IMR-90 (cell line): ENCODE measurements around the gene MYADM. TPM values are rescaled to one million over a fixed set of nuclear protein-coding genes. Genes with fewer than 3 reads are reported as not detected.

Experiments used
- ATAC-seq: fragments of 200-7000 bp; cut with Tn5 transposase; 2 replicates; pipeline ENCODE4 v1.9.1; 2020; ENCODE audit warnings: low read depth, mild to moderate bottlenecking, moderate library complexity
- BruUV-seq: library from RNA; stranded (reverse); fragments of 400-500 nt; replicated peaks from 2 replicates; lab custom pipeline; 2021; lab: Mats Ljungman, UMichigan
- CTCF ChIA-PET: fragments of 300-600 bp; formaldehyde crosslinking; extraction: SDS; loops from one replicate; lab custom pipeline; 2021; ENCODE audit warnings: antibody characterized with exemption; lab: Yijun Ruan, JAX
- POLR2A ChIA-PET: fragments of 300-600 bp; sonication (Branson Sonifier 250); formaldehyde crosslinking; loops from one replicate; lab custom pipeline; 2022; ENCODE audit warnings: antibody characterized with exemption; ENCODE audit not compliant: unreplicated experiment; lab: Charles Lee
- DNase-seq: peaks from one replicate; pipeline ENCODE4 v3.0.0; 2013
- H2AFZ ChIP-seq: replicated peaks from 2 replicates; pipeline ENCODE3; 2013; ENCODE audit warnings: low read length, mild to moderate bottlenecking; ENCODE audit not compliant: poor library complexity
- H2AK5ac ChIP-seq: 2 replicates; pipeline ENCODE4 v1.6.1; 2013; ENCODE audit warnings: low read depth, low read length, inconsistent platforms
- H2AK9ac ChIP-seq: replicated peaks from 2 replicates; pipeline ENCODE3; 2013; ENCODE audit warnings: mild to moderate bottlenecking, low read depth, low read length, moderate library complexity; ENCODE audit not compliant: poor library complexity
- H2BK120ac ChIP-seq: 2 replicates; pipeline ENCODE4 v1.6.1; 2013; ENCODE audit warnings: low read depth, low read length, inconsistent platforms
- H2BK15ac ChIP-seq: 3 replicates; pipeline ENCODE4 v1.6.1; 2013; ENCODE audit warnings: low read depth, low read length, inconsistent platforms
- H2BK20ac ChIP-seq: 2 replicates; pipeline ENCODE4 v1.6.1; 2013; ENCODE audit warnings: low read depth, mild to moderate bottlenecking, inconsistent platforms, low read length, moderate library complexity
- H2BK5ac ChIP-seq: 2 replicates; pipeline ENCODE4 v1.6.1; 2013; ENCODE audit warnings: mild to moderate bottlenecking, low read depth, low read length, inconsistent platforms; ENCODE audit not compliant: poor library complexity, severe bottlenecking
- H3K14ac ChIP-seq: replicated peaks from 2 replicates; pipeline ENCODE4 v1.6.1; 2013; ENCODE audit warnings: low read depth, low read length, inconsistent platforms
- H3K18ac ChIP-seq: 2 replicates; pipeline ENCODE4 v1.6.1; 2013; ENCODE audit warnings: low read depth, low read length, control low read depth
- H3K23ac ChIP-seq: 2 replicates; pipeline ENCODE4 v1.6.1; 2013; ENCODE audit warnings: low read depth, low read length, inconsistent platforms
- H3K27ac ChIP-seq: 2 replicates; pipeline ENCODE4 v1.5.1; 2013; ENCODE audit warnings: mild to moderate bottlenecking, control low read depth, low read length; ENCODE audit not compliant: insufficient read depth
- H3K27me3 ChIP-seq: 2 replicates; pipeline ENCODE4 v1.6.1; 2013; ENCODE audit warnings: low read length; ENCODE audit not compliant: control insufficient read depth, insufficient read depth
- H3K36me3 ChIP-seq: 2 replicates; pipeline ENCODE4 v1.6.1; 2013; ENCODE audit warnings: low read length, mixed read lengths; ENCODE audit not compliant: control insufficient read depth, insufficient read depth
- H3K4ac ChIP-seq: 2 replicates; pipeline ENCODE4 v1.6.1; 2013; ENCODE audit warnings: low read depth, low read length, inconsistent platforms
- H3K4me1 ChIP-seq: 2 replicates; pipeline ENCODE4 v1.6.1; 2013; ENCODE audit warnings: low read length, mixed read lengths; ENCODE audit not compliant: control insufficient read depth, insufficient read depth
- H3K4me2 ChIP-seq: 2 replicates; pipeline ENCODE4 v1.6.1; 2013; ENCODE audit warnings: low read depth, mild to moderate bottlenecking, control low read depth, low read length, moderate library complexity
- H3K4me3 ChIP-seq: 2 replicates; pipeline ENCODE4 v1.5.1; 2013; ENCODE audit warnings: low read depth, mild to moderate bottlenecking, control low read depth, low read length, moderate library complexity; ENCODE audit not compliant: insufficient read depth
- H3K56ac ChIP-seq: 2 replicates; pipeline ENCODE4 v1.6.1; 2013; ENCODE audit warnings: low read length, inconsistent platforms; ENCODE audit not compliant: insufficient read depth; ENCODE audit errors: extremely low read depth
- H3K79me1 ChIP-seq, 2 experiments: 2 replicates each; pipeline ENCODE4 v1.6.1; 2013; ENCODE audit warnings: low read length in 2 of 2, inconsistent platforms in 1 of 2, low read depth in 1 of 2
- H3K9ac ChIP-seq: 2 replicates; pipeline ENCODE4 v1.6.1; 2013; ENCODE audit warnings: low read depth, low read length, control low read depth
- H3K9me1 ChIP-seq: 2 replicates; pipeline ENCODE4 v1.6.1; 2013; ENCODE audit warnings: low read length, inconsistent platforms; ENCODE audit not compliant: insufficient read depth
- H3K9me3 ChIP-seq: 2 replicates; pipeline ENCODE4 v1.6.1; 2013; ENCODE audit warnings: low read length; ENCODE audit not compliant: control insufficient read depth, insufficient read depth
- H4K20me1 ChIP-seq: 2 replicates; pipeline ENCODE4 v1.6.1; 2013; ENCODE audit warnings: low read length, inconsistent platforms; ENCODE audit not compliant: insufficient read depth
- H4K5ac ChIP-seq: 2 replicates; pipeline ENCODE4 v1.6.1; 2013; ENCODE audit warnings: mild to moderate bottlenecking, low read depth, low read length, control low read depth
- H4K8ac ChIP-seq, 2 experiments: 2 replicates each; pipeline ENCODE4 v1.6.1; 2013; ENCODE audit warnings: low read depth in 2 of 2, low read length in 2 of 2, control low read depth in 1 of 2, inconsistent platforms in 1 of 2
- H4K91ac ChIP-seq: 2 replicates; pipeline ENCODE4 v1.6.1; 2013; ENCODE audit warnings: low read depth, low read length, inconsistent platforms; ENCODE audit not compliant: insufficient read depth
- BHLHE40 ChIP-seq: fragments of 150-350 bp; IDR thresholded peaks from 2 replicates; pipeline ENCODE4 v1.6.1; 2016; ENCODE audit warnings: mild to moderate bottlenecking, low read depth, low read length
- CEBPB ChIP-seq: IDR thresholded peaks from 2 replicates; pipeline ENCODE4 v1.6.1; 2012; ENCODE audit warnings: low read depth, low read length, improper control_type of control experiment
- CTCF ChIP-seq: conservative IDR thresholded peaks from 2 replicates; pipeline ENCODE4 v1.5.1; 2012; ENCODE audit warnings: mild to moderate bottlenecking, low read depth, low read length, improper control_type of control experiment
- FOS ChIP-seq: fragments of 150-350 bp; IDR thresholded peaks from 2 replicates; pipeline ENCODE4 v1.6.1; 2016; ENCODE audit warnings: low read depth, low read length
- MAFK ChIP-seq: IDR thresholded peaks from 2 replicates; pipeline ENCODE4 v1.6.1; 2012; ENCODE audit warnings: low read depth, low read length, improper control_type of control experiment
- MAZ ChIP-seq: IDR thresholded peaks from 2 replicates; pipeline ENCODE4 v1.6.1; 2012; ENCODE audit warnings: low read depth, mild to moderate bottlenecking, low read length, improper control_type of control experiment, moderate library complexity, borderline replicate concordance
- NFE2L2 ChIP-seq: fragments of 150-350 bp; IDR thresholded peaks from 2 replicates; pipeline ENCODE4 v1.6.1; 2016; ENCODE audit warnings: low read depth, mild to moderate bottlenecking, low read length
- RFX5 ChIP-seq: IDR thresholded peaks from 2 replicates; pipeline ENCODE4 v1.8.0; 2012; ENCODE audit warnings: low read depth, mild to moderate bottlenecking, low read length, moderate library complexity
- SMC3 ChIP-seq: fragments of 150-350 bp; IDR thresholded peaks from 2 replicates; pipeline ENCODE4 v1.6.1; 2016; ENCODE audit warnings: low read depth, mild to moderate bottlenecking, antibody characterized with exemption, low read length, moderate library complexity
- WGBS, 2 experiments: methylation state at CpG; one replicate each; pipeline versions ENCODE4 v1.1.5 to v1.1.7; 2013; ENCODE audit warnings: missing lambda C conversion rate in 2 of 2; ENCODE audit not compliant: insufficient read length in 1 of 2; ENCODE audit errors: extremely low coverage in 2 of 2; 5-methylcytosine and 5-hydroxymethylcytosine counted together
- dilution Hi-C: fragments of 300-500 bp; cut with HindIII; formaldehyde crosslinking; loops from one replicate; pipeline ENCODE4 v1.14.3; 2018; ENCODE audit warnings: low sequenced_read_pairs; ENCODE audit not compliant: unreplicated experiment
- in situ Hi-C: fragments of 300-500 bp; cut with MboI; formaldehyde crosslinking; loops from 3 replicates; pipeline ENCODE4 v1.14.3; 2019; ENCODE audit warnings: low sequenced_read_pairs, inconsistent platforms, mixed read lengths
- intact Hi-C: fragments of 100-400 bp; cut with micrococcal nuclease; formaldehyde crosslinking; loops from 2 replicates; pipeline ENCODE4 v1.10.0; 2022
- polyA plus RNA-seq, 3 experiments: library from polyadenylated mRNA; depleted of rRNA; stranded (reverse); fragments of >200 nt; gene quantifications; 2 replicates each; pipeline ENCODE4 v1.2.3, GENCODE V29; 2012; ENCODE audit warnings: low replicate concordance in 1 of 3
- total RNA-seq: library from RNA; depleted of rRNA; stranded (reverse); fragments of >200 nt; gene quantifications from 2 replicates; pipeline ENCODE4 v1.2.3, GENCODE V29; 2012

The MYADM gene
- total and polyA plus RNA-seq, 2 of the 4 experiments (the other 2 are of a cell fraction), result 4.8 to 96.1 TPM

- ChIA-PET CTCF (interaction anchor here (0.5 to 1.8 kb wide), 2 partner anchors 110 to 116 kb away, joined by 3 to 9 read pairs; no protein-coding TSS in a partner anchor), POLR2A (no interaction called here)
- H3K27ac ChIP-seq, result no peak overlapping the region
- BruUV-seq, result no TSS peak
- H3K27me3 ChIP-seq, result peaks cover 31% of the 10 kb centered on the region
- H4K8ac ChIP-seq, result no peak overlapping the region
- H3K9me1 ChIP-seq, result no peaks in the 10 kb centered on the region
- H3K36me3 ChIP-seq, result no peaks in the 10 kb centered on the region
- DNase-seq, result no peak
- no peak overlapping the region for H2BK120ac ChIP-seq
- H2AK9ac ChIP-seq, result peak overlapping the region; percentile 5
- no peak for ATAC-seq
- no peak overlapping the region for H2BK20ac ChIP-seq
- no peak overlapping the region for H4K5ac ChIP-seq
- no peak overlapping the region for H2AK5ac ChIP-seq
- no peak overlapping the region for H3K9ac ChIP-seq
- in situ Hi-C loops, result no loop called here
- H3K4me2 ChIP-seq, result peak overlapping the region; percentile 57
- no peak overlapping the region for H3K18ac ChIP-seq
- peaks cover 5% of the 10 kb centered on the region; the same call in 1 of the 2 replicates for H3K4me1 ChIP-seq
- TF ChIP-seq CTCF (no peak), RFX5 (no peak), MAZ (no peak), MAFK (no peak), NFE2L2 (no peak), FOS (no peak), SMC3 (no peak), CEBPB (no peak), BHLHE40 (no peak)
- dilution Hi-C loops, result no loop called here
- intact Hi-C loops, result no loop called here
- H3K4ac ChIP-seq, result no peak overlapping the region
- no peak overlapping the region for H4K91ac ChIP-seq
- 29% methylated on average over 10 of the region's 17 CpGs; no CpG with 5 or more reads in 1 of the 2 experiments for WGBS, 2 experiments
- no peaks in the 10 kb centered on the region for H3K9me3 ChIP-seq
- H3K56ac ChIP-seq, result no peak overlapping the region
- no peak overlapping the region; the same call in 1 of the 2 replicates for H3K23ac ChIP-seq
- no peaks in the 10 kb centered on the region for H3K79me1 ChIP-seq
- H2BK15ac ChIP-seq, result no peak overlapping the region
- no peak overlapping the region; the same call in 1 of the 2 replicates for H3K4me3 ChIP-seq
- no peak overlapping the region for H2BK5ac ChIP-seq
- no peak overlapping the region for H3K14ac ChIP-seq
- peak overlapping the region; percentile 79 for H2AFZ ChIP-seq
- no peaks in the 10 kb centered on the region for H4K20me1 ChIP-seq
These were observed 40.0 kb downstream of the MYADM start for GRCh38 chr19:53907690-53908089.
